Progenitor cell of endocrine pancreas (in vitro differentiated cells): Measurements from ENCODE around the gene PMFBP1. TPM values are rescaled to one million over a fixed set of nuclear protein-coding genes. Genes with fewer than 3 reads are reported as not detected.

Source experiments
- DNase-seq: peaks from one replicate; pipeline ENCODE4 v3.0.0; 2021; ENCODE audit warnings: low spot score; ENCODE audit not compliant: unreplicated experiment
- H3K27ac Mint-ChIP-seq: 2 replicates; pipeline ENCODE4 v1.8.0; 2021; ENCODE audit warnings: mild to moderate bottlenecking, moderate library complexity, mixed read lengths
- H3K27me3 Mint-ChIP-seq: 2 replicates; pipeline ENCODE4 v1.8.0; 2021; ENCODE audit warnings: mixed read lengths
- H3K36me3 Mint-ChIP-seq: 2 replicates; pipeline ENCODE4 v1.8.0; 2022; ENCODE audit warnings: mixed read lengths; ENCODE audit not compliant: insufficient read depth
- H3K4me1 Mint-ChIP-seq: 2 replicates; pipeline ENCODE4 v1.8.0; 2021; ENCODE audit warnings: low read depth, mixed read lengths
- H3K4me3 Mint-ChIP-seq: 2 replicates; pipeline ENCODE4 v1.8.0; 2021; ENCODE audit warnings: low read depth, mild to moderate bottlenecking, moderate library complexity, mixed read lengths
- H3K9me3 Mint-ChIP-seq: 2 replicates; pipeline ENCODE4 v1.8.0; 2021; ENCODE audit warnings: low read depth, mixed read lengths
- total RNA-seq: library from RNA; stranded (reverse); gene quantifications from 2 replicates; pipeline ENCODE4 v1.2.1, GENCODE V29; 2021
- TF ChIP-seq, protein P1 (sequence below): fragments of 200-600 bp; sonication (generic); IDR thresholded peaks from one replicate; pipeline ENCODE4 v1.5.0; 2021; ENCODE audit warnings: antibody characterized with exemption, mild to moderate bottlenecking; ENCODE audit not compliant: unreplicated experiment

PMFBP1 gene
- total RNA-seq, 1 donor from 2014 or later = 3.9 TPM

DNA sequence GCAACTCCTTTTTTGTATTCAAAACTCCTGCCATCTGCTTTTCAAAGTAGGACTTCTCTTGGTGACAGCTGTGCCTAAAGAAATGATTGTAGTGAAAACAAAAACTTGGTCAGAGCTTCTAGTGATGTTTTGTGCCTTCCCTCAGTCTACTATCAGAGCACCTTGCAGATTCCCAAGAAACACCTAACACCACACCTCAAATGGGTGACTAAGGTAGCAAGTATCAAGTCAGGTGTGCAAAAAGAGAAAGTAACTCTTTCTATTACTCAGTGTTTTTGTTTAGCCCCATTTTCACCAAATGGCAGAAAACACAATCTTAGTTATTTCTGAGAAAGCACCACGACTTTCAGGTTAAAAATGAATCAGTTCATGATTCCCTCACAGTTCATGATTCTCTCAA is 2.0 kb upstream of the PMFBP1 start:
- H3K4me1 Mint-ChIP-seq = no peaks in the 10 kb centered on the region
- no peak overlapping the region for H3K4me3 Mint-ChIP-seq
- TF ChIP-seq, protein P1, sequence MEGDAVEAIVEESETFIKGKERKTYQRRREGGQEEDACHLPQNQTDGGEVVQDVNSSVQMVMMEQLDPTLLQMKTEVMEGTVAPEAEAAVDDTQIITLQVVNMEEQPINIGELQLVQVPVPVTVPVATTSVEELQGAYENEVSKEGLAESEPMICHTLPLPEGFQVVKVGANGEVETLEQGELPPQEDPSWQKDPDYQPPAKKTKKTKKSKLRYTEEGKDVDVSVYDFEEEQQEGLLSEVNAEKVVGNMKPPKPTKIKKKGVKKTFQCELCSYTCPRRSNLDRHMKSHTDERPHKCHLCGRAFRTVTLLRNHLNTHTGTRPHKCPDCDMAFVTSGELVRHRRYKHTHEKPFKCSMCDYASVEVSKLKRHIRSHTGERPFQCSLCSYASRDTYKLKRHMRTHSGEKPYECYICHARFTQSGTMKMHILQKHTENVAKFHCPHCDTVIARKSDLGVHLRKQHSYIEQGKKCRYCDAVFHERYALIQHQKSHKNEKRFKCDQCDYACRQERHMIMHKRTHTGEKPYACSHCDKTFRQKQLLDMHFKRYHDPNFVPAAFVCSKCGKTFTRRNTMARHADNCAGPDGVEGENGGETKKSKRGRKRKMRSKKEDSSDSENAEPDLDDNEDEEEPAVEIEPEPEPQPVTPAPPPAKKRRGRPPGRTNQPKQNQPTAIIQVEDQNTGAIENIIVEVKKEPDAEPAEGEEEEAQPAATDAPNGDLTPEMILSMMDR = no peak
- peaks cover 4% of the 10 kb centered on the region for H3K9me3 Mint-ChIP-seq
- no peaks in the 10 kb centered on the region for H3K36me3 Mint-ChIP-seq
- H3K27ac Mint-ChIP-seq = no peak overlapping the region
- DNase-seq = no peak
- H3K27me3 Mint-ChIP-seq = peaks cover 6% of the 10 kb centered on the region

DNA sequence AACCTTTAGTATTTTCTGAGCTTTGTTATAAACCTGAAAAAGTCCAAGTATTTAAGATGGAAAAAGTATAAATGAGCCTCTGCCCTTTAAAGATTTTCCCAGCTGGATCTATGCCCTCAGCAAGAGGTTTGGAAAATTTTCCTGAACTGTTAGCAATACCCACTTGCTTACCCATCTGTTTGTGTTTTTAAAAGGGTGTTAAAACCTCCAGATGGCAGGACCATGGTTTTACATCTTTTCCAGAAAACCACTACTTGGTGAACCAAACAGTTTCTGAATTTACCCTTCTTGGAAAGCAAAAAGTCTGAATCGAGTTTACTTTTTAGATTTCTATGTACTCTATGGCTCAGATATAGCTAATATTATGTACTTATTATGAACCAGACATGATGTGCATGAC is 719 bp downstream of the PMFBP1 start:
- H3K4me3 Mint-ChIP-seq = no peak overlapping the region
- no peak for DNase-seq
- no peak overlapping the region for H3K27ac Mint-ChIP-seq
- H3K9me3 Mint-ChIP-seq = peaks cover 1% of the 10 kb centered on the region
- H3K4me1 Mint-ChIP-seq = no peaks in the 10 kb centered on the region
- H3K27me3 Mint-ChIP-seq = peaks cover 2% of the 10 kb centered on the region
- TF ChIP-seq, protein P1 = no peak
- peaks cover under 1% of the 10 kb centered on the region for H3K36me3 Mint-ChIP-seq

DNA sequence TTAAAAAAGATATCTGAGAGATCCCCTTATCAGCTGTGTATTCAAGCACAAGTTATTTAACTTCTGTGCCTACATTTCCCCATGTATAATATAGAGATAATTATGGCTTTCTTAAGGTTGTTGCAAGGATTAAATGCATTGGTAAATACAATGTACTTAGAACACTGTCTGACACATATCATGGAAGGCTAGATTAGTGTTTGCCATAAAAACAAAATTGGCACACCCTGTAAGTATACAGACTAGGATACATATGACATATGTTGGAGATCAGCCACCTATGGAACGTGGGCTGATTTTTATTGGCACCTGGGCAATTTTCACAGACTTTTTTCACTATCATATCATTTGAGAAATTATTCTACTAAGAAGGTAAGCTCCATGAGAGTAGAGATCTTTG is 2.2 kb downstream of the PMFBP1 start:
- H3K4me3 Mint-ChIP-seq = no peak overlapping the region
- no peak for DNase-seq
- no peaks in the 10 kb centered on the region for H3K27me3 Mint-ChIP-seq
- H3K36me3 Mint-ChIP-seq = peaks cover 3% of the 10 kb centered on the region
- peaks cover 7% of the 10 kb centered on the region for H3K9me3 Mint-ChIP-seq
- TF ChIP-seq, protein P1 = no peak
- H3K4me1 Mint-ChIP-seq = no peaks in the 10 kb centered on the region
- no peak overlapping the region for H3K27ac Mint-ChIP-seq

DNA sequence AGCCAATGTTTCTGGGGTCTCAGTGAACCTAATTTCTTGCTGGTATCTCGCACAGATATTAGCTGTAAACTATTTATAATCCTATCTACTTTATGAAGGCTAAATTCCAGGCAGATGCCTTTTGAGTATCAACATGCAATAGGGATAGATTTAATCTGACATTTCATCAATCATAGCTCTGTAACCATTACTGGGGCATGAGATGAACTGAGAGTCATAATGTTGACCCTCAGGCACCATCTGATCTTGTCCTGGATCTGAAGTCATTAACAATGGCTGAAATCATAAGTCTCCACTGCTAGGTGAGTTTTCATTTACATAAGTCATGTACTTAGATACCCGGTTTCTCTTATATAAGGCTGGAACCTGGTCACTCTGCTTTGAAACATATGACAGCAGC is 3.6 kb downstream of the PMFBP1 start:
- Mint-ChIP-seq H3K27ac (no peak overlapping the region), H3K4me3 (no peak overlapping the region)
- TF ChIP-seq, protein P1 = no peak

GRCh38 chr16:72166954-72167561 is 4.9 kb downstream of the PMFBP1 start:
- Mint-ChIP-seq H3K27me3 (peaks cover 7% of the 10 kb centered on the region), H3K4me3 (no peak overlapping the region), H3K27ac (no peak overlapping the region), H3K36me3 (peaks cover 5% of the 10 kb centered on the region), H3K4me1 (no peaks in the 10 kb centered on the region), H3K9me3 (peaks cover 10% of the 10 kb centered on the region)
- no peak for DNase-seq
- TF ChIP-seq, protein P1 = no peak

More for the DNA sequence above, 3.6 kb downstream of the PMFBP1 start:
- Mint-ChIP-seq H3K4me1 (no peaks in the 10 kb centered on the region), H3K9me3 (peaks cover 8% of the 10 kb centered on the region), H3K27me3 (peaks cover 5% of the 10 kb centered on the region), H3K36me3 (peaks cover 4% of the 10 kb centered on the region)
- DNase-seq = no peak
